ENCODE results near the gene CACNA2D1.

CACNA2D1 gene

GRCh38 chr7:82284936-82285519, 158.5 kb downstream of the CACNA2D1 start:
- no peak for DNase-seq (ENCODE audit: low spot score)

DNA sequence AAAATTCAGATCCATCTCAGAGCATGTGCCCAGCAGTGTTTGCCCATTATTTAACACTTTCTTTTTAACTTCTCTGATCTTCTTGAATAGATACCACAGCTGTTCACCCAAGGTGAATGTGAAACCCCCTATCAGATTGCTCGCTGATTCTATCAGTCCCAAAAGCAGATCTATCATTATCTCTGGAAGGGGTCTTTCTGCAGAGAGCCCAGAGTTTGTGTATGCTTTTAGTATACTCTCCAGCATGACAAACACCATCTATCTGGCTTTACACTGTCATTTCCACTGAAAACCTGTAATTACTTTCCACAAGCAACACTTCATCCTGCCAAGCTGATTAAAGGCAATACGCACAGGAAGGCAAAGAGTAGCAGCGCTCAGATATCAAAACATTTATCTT, 168.2 kb downstream of the CACNA2D1 start:
- DNase-seq (ENCODE audit: low spot score): no peak

DNA sequence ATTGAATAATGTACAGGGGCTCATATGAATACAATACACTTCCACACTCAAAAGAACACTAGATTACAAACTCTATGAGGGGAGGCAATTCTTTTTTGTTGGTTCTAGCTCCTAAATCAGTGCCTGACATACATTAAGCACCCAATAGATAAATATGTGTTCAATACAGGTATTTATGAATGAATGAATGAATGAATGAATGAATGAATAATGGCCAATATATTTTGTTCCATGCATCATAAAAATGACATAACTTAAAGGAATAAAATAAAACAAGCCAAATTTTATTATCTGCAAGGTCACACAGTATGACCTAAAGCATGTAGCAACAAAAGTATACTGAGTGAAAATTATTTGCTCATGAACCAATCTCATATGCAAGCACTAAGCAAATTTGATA, 168.9 kb downstream of the CACNA2D1 start:
- no peak for DNase-seq (ENCODE audit: low spot score)

DNA sequence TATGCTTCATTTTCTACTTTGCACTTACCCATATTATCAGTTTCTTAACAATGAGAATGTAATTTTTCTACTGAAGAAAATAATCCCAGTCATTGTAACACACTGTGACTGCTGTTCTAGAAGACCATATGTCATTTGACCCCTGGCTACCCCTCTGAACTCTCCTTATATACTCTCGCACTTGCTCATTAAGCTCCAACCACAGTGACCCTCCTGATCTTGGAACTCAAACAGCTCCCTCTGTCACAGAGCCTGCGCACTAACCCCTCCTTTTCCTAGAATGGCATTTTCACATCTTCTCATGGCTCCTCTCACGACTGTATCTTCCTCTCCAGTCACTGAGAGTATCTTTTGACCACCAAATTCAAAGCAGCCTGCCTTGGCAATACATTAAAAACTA, 169.7 kb downstream of the CACNA2D1 start:
- no peak for DNase-seq (ENCODE audit: low spot score)

DNA sequence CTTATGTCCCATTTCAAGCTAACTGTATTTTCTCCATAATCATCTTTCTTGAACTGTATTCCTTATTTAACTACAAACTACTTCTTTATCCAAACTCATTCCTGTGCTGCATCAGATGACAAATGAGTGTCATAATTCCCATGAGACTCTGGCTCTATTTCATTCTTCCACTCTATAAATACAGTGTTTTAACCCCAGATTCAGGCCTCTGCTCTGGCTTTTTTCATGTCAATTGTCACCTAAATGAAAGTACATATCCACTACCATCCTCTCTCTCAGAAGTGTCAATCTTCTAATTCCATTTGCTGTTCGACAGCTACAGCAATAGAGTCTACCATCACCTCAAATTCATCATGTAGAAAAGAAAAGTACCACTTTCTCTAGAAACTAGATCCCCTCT, 172.7 kb downstream of the CACNA2D1 start:
- no peak for DNase-seq (ENCODE audit: low spot score)

GRCh38 chr7:82268632-82269031, 174.9 kb downstream of the CACNA2D1 start:
- no peak for DNase-seq (ENCODE audit: low spot score)

DNA sequence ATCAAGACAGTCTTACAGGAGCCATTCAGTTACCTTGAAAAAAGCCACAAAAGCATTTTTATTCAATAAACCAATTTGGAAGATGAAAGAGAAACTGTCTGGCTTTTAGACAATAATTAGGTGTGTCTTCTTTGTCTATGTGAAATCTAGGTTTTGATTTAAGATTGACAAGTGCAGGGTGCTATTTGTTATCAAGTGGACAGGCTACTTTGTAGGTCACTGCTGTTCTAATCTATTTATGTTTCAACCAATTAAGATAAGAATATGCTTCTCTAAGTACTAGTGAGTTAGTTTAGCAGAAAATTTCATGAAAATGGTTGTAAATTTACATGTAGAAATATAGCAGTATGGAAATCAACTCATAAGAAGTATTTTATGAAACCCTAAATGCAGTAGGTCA, 177.5 kb downstream of the CACNA2D1 start:
- DNase-seq (ENCODE audit: low spot score): no peak

DNA sequence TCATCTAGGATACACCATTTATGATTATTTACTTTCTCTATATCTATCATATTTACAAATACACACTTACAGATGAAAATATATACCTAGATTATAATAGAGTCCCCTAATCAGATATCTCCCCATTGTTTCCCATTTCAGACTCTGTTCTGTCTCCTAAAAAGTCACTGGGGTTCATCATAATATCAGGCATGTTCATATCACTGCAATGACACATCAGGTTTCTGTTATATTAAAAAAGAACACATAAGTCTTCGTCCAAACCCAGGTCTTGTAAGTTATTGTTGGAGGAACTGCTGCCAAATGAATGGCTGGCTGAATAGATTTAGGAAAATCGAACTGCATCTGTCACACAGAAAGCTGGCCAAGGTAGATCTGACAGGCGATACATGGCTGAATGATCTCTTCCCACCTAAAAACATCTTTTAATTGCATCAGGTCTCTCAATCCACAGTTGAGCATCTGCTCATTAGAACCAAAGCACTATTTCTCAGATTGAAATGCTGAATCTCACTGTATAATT, 178.7 kb downstream of the CACNA2D1 start:
- no peak for DNase-seq (ENCODE audit: low spot score)

- DNase-seq (ENCODE audit: low spot score): no peak
Measured at GRCh38 chr7:82263920-82264782, 179.4 kb downstream of the CACNA2D1 start.

- no peak for DNase-seq (ENCODE audit: low spot score)
Measured at GRCh38 chr7:82258181-82258580, 185.4 kb downstream of the CACNA2D1 start.

- DNase-seq (ENCODE audit: low spot score): no peak
Measured at GRCh38 chr7:82257118-82257695, 186.4 kb downstream of the CACNA2D1 start.

GRCh38 chr7:82255706-82256105, 187.9 kb downstream of the CACNA2D1 start:
- DNase-seq (ENCODE audit: low spot score): no peak

GRCh38 chr7:82250598-82250997, 193.0 kb downstream of the CACNA2D1 start:
- DNase-seq (ENCODE audit: low spot score): no peak

DNA sequence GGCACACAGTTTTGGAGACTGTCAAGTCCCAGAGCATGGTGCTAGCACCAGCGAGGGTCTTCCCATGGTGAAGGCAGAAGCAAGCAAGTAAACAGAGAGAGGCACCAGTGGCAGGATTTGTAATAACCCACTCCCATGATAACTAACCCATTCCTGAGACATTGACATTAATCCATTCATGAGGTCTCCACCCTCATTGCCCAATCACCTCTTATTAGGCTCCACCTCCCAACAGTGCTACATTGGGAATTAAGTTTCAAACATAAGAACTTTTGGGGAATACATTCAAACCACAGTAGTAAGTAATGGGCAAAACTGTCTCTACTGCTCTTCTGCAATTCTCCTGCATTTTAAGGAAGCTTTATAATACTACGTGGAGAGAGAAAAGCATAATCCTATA, 193.6 kb downstream of the CACNA2D1 start:
- no peak for DNase-seq (ENCODE audit: low spot score)

DNA sequence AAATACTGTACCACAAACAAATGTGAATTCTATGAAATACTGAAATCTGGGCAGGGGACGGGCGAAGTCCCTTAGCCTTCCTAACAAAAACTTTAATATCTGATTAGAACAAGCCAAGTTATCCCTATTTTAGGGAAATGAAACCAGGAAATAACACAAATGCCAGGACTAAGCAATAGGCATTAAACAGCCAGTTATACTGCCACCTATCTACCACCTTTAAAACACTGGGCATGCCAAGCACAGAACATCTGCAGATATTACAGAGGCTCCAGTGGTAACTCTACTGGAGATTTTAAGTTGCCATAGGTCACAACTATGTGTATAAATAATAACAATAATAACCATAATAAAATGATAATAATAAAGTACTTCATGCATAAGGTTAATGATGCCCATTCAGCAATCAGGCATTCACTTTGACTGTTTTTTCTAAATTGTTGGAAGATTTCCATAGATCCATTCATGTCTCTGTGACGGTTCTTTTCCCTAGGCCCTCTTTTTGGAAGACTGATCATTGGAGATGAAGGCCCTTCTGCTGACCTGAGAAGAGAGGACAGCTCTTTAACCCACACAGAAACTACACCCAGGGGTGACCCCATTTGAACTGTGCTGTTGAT, 195.7 kb downstream of the CACNA2D1 start:
- DNase-seq (ENCODE audit: low spot score): no peak

GRCh38 chr7:82244947-82245517, 198.5 kb downstream of the CACNA2D1 start:
- no peak for DNase-seq (ENCODE audit: low spot score)

- DNase-seq (ENCODE audit: low spot score): no peak
Measured at GRCh38 chr7:82241356-82241755, 202.2 kb downstream of the CACNA2D1 start.

GRCh38 chr7:82235713-82236112, 207.9 kb downstream of the CACNA2D1 start:
- DNase-seq (ENCODE audit: low spot score): no peak

DNA sequence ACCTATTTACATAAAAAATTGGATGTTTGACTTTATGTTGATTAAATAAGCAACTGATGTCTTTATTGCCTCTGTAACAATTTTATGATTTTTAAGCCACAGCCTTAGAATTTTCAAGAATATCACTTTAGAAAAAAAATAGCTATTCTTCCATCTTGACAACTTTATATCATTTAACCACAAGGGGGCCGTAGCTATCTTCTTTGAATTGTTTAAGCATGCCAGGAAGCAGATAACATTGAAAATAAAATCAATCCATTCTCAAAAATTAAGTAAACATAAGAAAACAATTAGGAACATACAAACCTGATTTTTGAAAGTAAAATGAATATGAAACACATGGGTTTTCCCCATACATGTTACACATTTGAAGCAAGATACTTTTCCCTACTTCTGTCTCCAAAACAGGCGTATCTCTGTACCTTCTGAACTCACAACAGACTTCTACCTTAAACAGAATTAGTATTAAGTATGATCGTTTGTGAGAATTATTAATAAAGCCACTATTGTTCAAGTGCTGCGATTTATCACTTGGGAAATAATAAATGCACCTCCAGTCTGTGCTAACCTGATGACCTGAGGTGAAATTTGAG, 209.0 kb downstream of the CACNA2D1 start:
- DNase-seq (ENCODE audit: low spot score): peak; percentile 11

GRCh38 chr7:82230811-82231581, 212.6 kb downstream of the CACNA2D1 start:
- DNase-seq (ENCODE audit: low spot score): no peak

DNA sequence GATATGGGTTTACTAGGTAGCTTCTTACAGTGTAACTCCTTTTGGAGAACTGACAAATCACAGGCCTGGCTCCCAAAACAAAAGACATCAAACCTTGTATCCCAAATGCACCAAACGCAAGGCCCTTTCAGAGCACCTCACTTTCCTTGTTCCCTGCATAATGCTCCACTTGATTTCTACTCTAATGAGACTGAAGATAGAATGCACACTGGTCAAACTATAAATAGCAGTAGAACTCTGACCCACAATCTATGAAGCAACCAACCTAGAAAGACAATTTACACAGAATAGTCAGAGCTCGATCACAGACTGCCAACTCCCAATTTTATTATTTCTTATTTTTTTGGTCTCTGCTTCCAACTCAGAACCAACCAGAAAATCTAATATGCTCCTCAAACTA, 214.4 kb downstream of the CACNA2D1 start:
- DNase-seq (ENCODE audit: low spot score): no peak

All from activated CD4-positive, alpha-beta T cell treated with anti-CD3 and anti-CD28 coated beads, Interleukin-2, Interleukin-4, amounts not matched to agents 100 ng/mL and 50 ng/mL, durations not matched to agents 16 hours and 8 hours (primary cell).